HG03354 (cell line): ENCODE data around the gene SPRED2.

ENCODE experiments used
- ATAC-seq: cut with Tn5 transposase; IDR thresholded peaks from one replicate; pipeline ENCODE4 v1.9.1; 2021; ENCODE audit warnings: mild to moderate bottlenecking; ENCODE audit not compliant: unreplicated experiment, poor library complexity, severe bottlenecking

Gene SPRED2

DNA sequence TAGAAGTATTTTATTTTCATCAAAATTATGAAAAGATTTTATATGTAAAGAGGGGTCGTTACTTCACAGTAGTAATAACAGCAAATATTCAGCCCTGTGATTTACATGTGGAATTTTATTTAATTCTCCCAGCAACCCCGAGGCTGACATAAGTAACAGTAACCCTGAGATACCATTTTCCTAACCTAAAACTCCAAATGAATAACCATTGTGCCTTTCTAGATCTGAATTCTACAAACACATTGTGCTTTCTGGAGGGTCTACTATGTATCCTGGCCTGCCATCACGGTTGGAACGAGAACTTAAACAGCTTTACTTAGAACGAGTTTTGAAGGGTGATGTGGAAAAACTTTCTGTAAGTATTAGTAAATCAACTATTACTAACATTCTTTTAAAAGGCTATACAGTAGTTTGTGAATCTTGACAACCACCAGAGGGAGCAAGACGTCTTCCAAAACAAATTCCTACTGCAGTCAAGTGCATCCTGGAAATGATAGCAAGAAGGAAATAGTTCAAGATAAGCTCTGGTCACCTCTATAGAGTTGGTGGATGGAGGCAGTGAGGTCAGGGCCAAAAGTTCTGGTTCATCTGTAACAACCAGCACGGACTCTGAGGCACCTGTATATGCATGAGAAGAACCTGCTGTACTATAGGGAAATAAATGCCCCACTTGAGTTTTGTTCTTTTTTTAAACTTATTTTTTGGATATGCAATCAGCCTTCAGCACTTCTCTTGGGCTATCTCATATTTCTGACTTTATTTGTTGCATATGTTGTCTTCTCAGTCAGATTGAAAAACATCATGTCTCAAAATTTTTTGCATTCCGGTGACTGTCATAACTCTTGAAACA is 167.4 kb downstream of the SPRED2 start:
- no peak for ATAC-seq

GRCh38 chr2:65263986-65264385 is 168.4 kb downstream of the SPRED2 start:
- no peak for ATAC-seq

DNA sequence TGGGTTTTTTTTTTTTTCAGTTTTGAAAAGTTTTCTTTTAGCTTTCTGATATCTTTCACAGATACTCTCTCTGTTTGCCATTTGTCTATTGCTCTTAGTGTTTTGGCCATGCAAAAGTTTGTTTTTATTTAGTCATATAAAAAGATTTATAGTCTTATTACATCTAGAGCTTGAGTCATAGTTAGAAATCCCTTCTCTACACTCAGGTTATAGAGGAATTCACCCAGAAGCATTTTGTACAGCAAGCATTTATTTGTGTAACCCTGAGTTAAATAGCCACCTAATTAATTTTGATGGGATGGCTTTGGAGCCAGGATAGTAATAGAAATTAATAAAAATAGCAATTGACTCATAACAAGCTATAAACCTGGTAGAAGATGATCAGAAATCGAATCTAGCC is 169.1 kb downstream of the SPRED2 start:
- no peak for ATAC-seq

DNA sequence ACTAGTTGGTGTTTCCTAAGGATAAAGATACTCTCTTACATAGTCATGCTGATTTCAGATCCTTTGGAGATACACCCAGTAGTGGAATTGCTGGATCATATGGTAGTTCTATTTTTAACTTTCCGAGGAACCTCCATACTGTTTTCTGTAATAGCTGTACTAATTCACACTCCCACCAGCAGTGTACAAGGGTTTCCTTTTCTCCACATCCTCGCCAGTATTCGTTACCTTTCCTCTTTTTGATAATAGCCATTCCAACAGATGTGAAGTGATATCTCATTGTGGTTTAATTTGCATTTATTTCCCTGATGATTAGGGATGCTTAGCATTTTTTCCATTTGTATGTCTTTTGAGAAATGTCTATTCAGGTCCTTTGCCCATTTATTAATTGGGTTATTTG is 170.7 kb downstream of the SPRED2 start:
- ATAC-seq = no peak
